BE2C (cell line): ENCODE data around the gene GLT6D1.

ENCODE experiments used
- DNase-seq: peaks from one replicate; pipeline ENCODE4 v3.0.0-alpha.2; 2020
- H3K27me3 ChIP-seq: fragments of 250-450 bp; sonication (Bioruptor Pico); 2 replicates; pipeline ENCODE4 v1.5.1; 2020; ENCODE audit warnings: mild to moderate bottlenecking
- H3K36me3 ChIP-seq: fragments of 250-450 bp; sonication (Bioruptor Pico); 2 replicates; pipeline ENCODE4 v1.5.1; 2020; ENCODE audit warnings: mild to moderate bottlenecking
- H3K4me1 ChIP-seq: fragments of 250-450 bp; sonication (Bioruptor Pico); 2 replicates; pipeline ENCODE4 v1.5.1; 2020
- H3K4me3 ChIP-seq: 2 replicates; pipeline ENCODE4 v1.5.1; 2011; ENCODE audit warnings: low read depth, low read length
- H3K9me3 ChIP-seq: fragments of 250-450 bp; sonication (Bioruptor Pico); 2 replicates; pipeline ENCODE4 v1.5.1; 2020
- CTCF ChIP-seq: IDR thresholded peaks from 2 replicates; pipeline ENCODE4 v1.5.1; 2012; ENCODE audit warnings: mild to moderate bottlenecking, low read depth, low read length

GLT6D1 gene

DNA sequence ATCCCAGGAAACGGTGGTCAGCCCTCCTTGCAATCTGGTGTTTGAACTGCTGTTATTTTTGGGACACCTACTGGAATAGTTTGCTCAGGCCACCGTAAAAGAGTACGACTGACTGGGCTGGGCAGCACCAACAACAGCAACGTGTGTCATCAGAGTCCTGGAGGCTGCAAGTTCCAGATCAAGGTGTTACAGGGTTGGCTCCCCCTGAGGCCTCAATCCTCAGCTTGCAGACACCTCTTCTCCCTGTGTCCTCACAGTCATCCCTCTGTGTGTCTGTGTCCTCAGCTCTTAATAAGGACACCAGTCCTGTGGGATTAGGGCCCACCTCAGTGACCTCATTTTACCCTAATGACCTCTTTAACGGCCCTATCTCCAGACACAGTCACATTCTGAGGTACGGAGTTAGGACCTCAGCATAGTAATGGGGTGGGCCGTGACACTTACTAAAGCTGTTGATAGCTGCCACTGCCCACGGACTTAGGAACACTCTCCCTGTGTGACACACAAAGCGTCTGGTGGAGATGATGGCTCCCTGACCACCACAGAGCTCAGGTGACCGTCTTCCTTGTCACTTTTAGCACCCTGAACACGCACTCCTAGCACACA, 16.8 kb downstream of the GLT6D1 start:
- no peaks in the 10 kb centered on the region; the same call in 1 of the 2 replicates for H3K27me3 ChIP-seq
- H3K9me3 ChIP-seq = no peaks in the 10 kb centered on the region; the same call in 1 of the 2 replicates
- H3K36me3 ChIP-seq = no peaks in the 10 kb centered on the region
- TF ChIP-seq CTCF = no peak
- H3K4me1 ChIP-seq = no peaks in the 10 kb centered on the region
- no peak overlapping the region for H3K4me3 ChIP-seq
- DNase-seq = no peak

- TF ChIP-seq CTCF = no peak
- H3K36me3 ChIP-seq = no peaks in the 10 kb centered on the region
- no peaks in the 10 kb centered on the region; the same call in 1 of the 2 replicates for H3K27me3 ChIP-seq
- DNase-seq = no peak
- H3K4me3 ChIP-seq = no peak overlapping the region
- no peaks in the 10 kb centered on the region for H3K9me3 ChIP-seq
- no peaks in the 10 kb centered on the region for H3K4me1 ChIP-seq
Measured at GRCh38 chr9:135620558-135620957, 18.8 kb downstream of the GLT6D1 start.

DNA sequence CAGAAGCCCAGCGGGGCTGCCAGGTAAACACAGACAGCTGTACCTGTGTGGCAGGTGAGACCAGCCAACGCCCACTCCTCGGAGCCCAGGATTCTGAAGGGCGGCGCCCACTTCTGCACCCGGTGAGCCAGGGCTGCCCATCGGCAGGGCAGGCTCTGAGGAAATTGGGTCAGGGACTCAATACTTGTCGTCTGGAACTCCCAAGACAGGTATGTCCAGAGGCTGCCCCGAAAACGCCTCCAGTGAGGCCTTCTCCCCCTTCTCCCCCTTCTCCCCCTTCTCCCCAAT, 19.8 kb downstream of the GLT6D1 start:
- no peaks in the 10 kb centered on the region for H3K9me3 ChIP-seq
- H3K27me3 ChIP-seq = no peaks in the 10 kb centered on the region; the same call in 1 of the 2 replicates
- H3K36me3 ChIP-seq = no peaks in the 10 kb centered on the region
- H3K4me3 ChIP-seq = no peak overlapping the region
- TF ChIP-seq CTCF = no peak
- H3K4me1 ChIP-seq = no peaks in the 10 kb centered on the region; the same call in 1 of the 2 replicates
- DNase-seq = no peak

DNA sequence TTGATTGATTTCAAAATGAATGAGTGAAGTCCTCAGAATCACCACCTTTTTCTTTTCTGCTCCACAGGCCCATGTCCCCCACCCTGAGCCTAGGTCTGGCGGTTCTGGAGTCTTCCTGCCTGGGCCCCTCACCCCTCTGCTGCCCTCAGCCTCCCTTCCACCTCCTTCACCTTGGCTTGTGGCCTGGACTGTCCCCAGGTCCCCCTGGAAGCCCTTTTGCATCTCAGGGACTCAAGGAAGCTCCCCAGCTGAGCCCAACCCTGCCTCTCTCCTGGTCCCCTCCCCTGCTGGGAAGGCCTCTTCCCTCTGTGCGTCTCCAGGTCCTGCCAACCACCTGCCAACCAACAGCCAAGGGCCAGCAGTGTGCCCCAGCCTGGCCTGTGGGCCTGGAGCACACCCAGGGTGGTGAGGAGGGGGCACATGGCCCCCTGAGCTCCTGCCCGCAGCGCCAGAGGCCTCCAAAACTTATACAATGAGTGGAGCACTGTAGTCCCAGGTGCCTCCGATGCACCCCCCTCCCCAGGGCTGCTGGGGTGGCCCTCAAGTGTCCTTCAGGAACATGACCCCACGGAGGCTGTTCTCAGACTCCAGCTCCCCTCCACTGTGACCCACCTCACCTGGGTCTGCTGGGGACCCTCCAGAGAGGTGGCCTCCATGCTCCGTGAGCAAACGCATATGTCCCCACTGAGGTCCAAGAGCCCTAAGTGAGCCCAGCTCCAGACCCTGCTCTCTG, 20.3 kb downstream of the GLT6D1 start:
- Histone ChIP-seq H3K27me3 (no peaks in the 10 kb centered on the region; the same call in 1 of the 2 replicates), H3K4me3 (no peak overlapping the region), H3K36me3 (no peaks in the 10 kb centered on the region), H3K4me1 (no peaks in the 10 kb centered on the region; the same call in 1 of the 2 replicates), H3K9me3 (no peaks in the 10 kb centered on the region)
- DNase-seq = no peak
- TF ChIP-seq CTCF = no peak

DNA sequence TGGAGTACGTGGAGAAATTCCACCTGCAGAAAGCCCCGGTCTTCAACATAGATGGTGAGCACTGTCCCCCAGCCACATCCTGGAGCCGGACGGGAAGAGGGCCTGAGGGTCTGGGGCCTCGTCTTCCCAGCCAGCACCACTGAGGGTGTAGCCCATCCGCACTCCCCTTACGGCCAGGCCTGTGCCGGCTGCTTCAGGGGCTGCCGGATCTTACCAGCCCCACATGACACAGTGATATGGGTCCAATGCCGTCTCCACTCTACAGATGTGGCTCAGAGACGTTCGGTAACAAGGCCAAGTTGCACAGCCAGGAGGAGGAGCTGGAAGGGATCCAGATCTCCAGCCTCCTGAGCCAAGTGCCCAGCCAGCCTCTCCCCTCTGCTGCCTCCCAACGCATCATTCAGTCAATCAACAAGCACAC, 21.3 kb downstream of the GLT6D1 start:
- TF ChIP-seq CTCF = no peak
- no peak overlapping the region for H3K4me3 ChIP-seq
- H3K27me3 ChIP-seq = no peaks in the 10 kb centered on the region
- no peaks in the 10 kb centered on the region for H3K9me3 ChIP-seq
- no peaks in the 10 kb centered on the region for H3K36me3 ChIP-seq
- H3K4me1 ChIP-seq = no peaks in the 10 kb centered on the region; the same call in 1 of the 2 replicates
- no peak for DNase-seq

DNA sequence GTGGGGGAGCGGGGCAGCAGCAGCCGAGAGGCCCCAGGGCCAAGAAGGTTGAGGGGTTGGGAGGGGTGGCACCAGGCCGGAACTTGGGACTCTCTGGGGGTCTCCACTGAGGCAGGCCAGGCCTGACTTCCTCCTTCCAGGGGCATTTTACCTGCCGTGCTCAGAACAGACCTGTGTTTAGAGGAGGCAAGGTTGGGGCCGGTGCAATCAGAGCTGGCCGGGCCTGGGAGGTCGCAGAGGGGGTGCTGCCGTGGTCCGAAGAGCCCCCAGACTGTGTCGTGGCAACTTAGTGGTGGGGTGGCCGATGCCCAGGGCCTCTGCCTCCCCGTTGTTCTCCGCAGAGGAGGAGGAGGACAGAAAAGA, 21.8 kb downstream of the GLT6D1 start:
- H3K9me3 ChIP-seq = no peaks in the 10 kb centered on the region
- TF ChIP-seq CTCF = no peak
- H3K36me3 ChIP-seq = no peaks in the 10 kb centered on the region
- H3K27me3 ChIP-seq = no peaks in the 10 kb centered on the region
- no peaks in the 10 kb centered on the region; the same call in 1 of the 2 replicates for H3K4me1 ChIP-seq
- DNase-seq = no peak
- H3K4me3 ChIP-seq = no peak overlapping the region
